Tibial artery (tissue), 4 donors: ENCODE measurements around the gene CD300LG.
"Not testable (repeated sequence)": the region's sequence is repeated elsewhere in the genome, so short reads cannot be mapped to it uniquely, and the experiment has no call there.

Experiments
- DNase-seq, 2 donors: peaks; one replicate each; pipeline ENCODE4 v3.0.0-alpha.2; 2019
- H3K27ac ChIP-seq, 2 donors: fragments of 200-600 bp; sonication (generic) in 1 of 2; 1 replicate in 1 of 2; 2 replicates in 1 of 2; pipeline ENCODE4 v1.5.1; 2018 to 2019; ENCODE audit warnings: mild to moderate bottlenecking in 1 of 2
- H3K27me3 ChIP-seq, 2 donors: fragments of 200-600 bp; sonication (generic) in 1 of 2; one replicate each; pipeline versions ENCODE4 v1.5.1 to v1.6.0; 2016 to 2019
- H3K36me3 ChIP-seq, 3 donors: fragments of 200-600 bp; sonication (generic) in 2 of 3; one replicate each; pipeline ENCODE4 v1.5.1; 2016 to 2019; ENCODE audit warnings: mild to moderate bottlenecking in 2 of 3
- H3K4me1 ChIP-seq, 4 donors: fragments of 200-600 bp; sonication (generic) in 2 of 4; 1 replicate in 3 of 4; 2 replicates in 1 of 4; pipeline ENCODE4 v1.5.1; 2016 to 2019
- H3K4me3 ChIP-seq, 2 donors: fragments of 200-600 bp; sonication (generic) in 1 of 2; 1 replicate in 1 of 2; 2 replicates in 1 of 2; pipeline ENCODE4 v1.5.1; 2018 to 2019; ENCODE audit warnings: mild to moderate bottlenecking in 2 of 2
- H3K9me3 ChIP-seq, 3 donors: fragments of 200-600 bp; sonication (generic) in 1 of 3; one replicate each; pipeline ENCODE4 v1.5.1; 2016 to 2019
- intact Hi-C: fragments of 100-400 bp; cut with DNase I; formaldehyde crosslinking; loops from one replicate; pipeline ENCODE4 v1.15.0; 2023; ENCODE audit warnings: low total_unique reads
- TF ChIP-seq, protein P1 (sequence below), 2 experiments: fragments of 200-600 bp in 1 of 2; fragments of 450-650 bp in 1 of 2; IDR thresholded peaks; one replicate each; pipeline ENCODE4 v1.5.1; 2017 to 2019; ENCODE audit warnings: antibody characterized with exemption in 2 of 2, mild to moderate bottlenecking in 1 of 2, moderate library complexity in 1 of 2

The CD300LG gene

DNA sequence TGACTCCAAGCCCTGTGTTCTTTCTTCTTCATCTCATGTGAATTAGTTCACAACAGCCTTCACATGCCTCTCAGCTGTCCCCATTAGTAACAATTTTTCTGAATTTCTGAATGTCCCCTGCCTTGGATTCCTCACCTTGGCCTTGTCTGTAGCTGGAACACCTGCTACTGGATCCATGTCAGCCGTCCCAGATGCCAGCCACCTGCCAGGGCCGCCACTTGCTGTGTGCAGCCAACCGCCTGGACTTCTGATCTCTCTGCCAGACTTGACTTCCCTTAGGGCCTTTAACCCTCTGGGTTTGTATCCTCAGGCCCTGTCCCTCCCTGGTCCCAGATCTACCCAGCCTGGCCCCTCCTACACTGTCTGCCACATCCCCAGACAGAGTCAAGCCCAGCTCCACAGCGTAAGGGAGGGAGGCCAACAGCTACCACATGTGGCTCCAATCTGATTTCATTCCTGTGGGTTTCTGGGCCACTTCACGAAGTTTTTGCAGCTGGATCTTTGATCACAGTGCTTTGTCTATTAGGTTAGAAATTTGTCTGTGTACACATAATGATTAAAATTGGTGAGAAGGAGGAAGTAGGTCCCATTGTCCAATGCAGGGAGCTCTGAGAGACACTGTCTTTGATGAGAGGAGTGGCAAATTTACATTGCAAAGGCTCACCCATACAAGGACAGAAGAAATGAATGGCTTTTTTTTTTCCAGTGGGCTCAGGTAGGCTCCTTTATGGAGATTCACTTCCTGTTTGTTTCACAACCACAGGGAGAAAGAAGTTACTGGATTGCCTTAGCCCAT is 45.1 kb downstream of the CD300LG start:
- H3K9me3 ChIP-seq, result no peaks in the 10 kb centered on the region
- H3K4me3 ChIP-seq, result no peak overlapping the region
- no peaks in the 10 kb centered on the region for H3K4me1 ChIP-seq
- TF ChIP-seq, protein P1, sequence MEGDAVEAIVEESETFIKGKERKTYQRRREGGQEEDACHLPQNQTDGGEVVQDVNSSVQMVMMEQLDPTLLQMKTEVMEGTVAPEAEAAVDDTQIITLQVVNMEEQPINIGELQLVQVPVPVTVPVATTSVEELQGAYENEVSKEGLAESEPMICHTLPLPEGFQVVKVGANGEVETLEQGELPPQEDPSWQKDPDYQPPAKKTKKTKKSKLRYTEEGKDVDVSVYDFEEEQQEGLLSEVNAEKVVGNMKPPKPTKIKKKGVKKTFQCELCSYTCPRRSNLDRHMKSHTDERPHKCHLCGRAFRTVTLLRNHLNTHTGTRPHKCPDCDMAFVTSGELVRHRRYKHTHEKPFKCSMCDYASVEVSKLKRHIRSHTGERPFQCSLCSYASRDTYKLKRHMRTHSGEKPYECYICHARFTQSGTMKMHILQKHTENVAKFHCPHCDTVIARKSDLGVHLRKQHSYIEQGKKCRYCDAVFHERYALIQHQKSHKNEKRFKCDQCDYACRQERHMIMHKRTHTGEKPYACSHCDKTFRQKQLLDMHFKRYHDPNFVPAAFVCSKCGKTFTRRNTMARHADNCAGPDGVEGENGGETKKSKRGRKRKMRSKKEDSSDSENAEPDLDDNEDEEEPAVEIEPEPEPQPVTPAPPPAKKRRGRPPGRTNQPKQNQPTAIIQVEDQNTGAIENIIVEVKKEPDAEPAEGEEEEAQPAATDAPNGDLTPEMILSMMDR (IDR thresholded peaks at IDR 0.05), result no peak
- H3K36me3 ChIP-seq, result peaks cover 0 to 22% (median 8%) of the 10 kb centered on the region in 3 donors
- no peak for DNase-seq
- intact Hi-C loops, result no loop called here
- H3K27ac ChIP-seq, result no peak overlapping the region
- H3K27me3 ChIP-seq, result no peaks in the 10 kb centered on the region

DNA sequence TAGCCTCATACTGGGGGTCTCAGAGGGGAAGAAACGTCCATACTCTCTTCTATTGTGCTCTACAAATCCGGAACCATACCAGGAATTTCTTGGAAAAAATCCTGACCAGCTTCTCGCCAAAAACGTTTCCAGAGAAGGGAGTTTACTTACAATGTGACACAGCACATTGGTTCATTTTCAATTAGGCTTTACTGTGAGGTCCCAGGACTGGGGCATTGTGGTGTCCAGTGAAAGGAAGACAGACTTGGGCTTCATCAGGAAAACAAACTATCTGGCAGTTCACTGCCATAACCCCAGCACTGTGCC is 45.6 kb downstream of the CD300LG start:
- H3K36me3 ChIP-seq, result peaks cover 0 to 22% (median 9%) of the 10 kb centered on the region in 3 donors
- no peaks in the 10 kb centered on the region for H3K9me3 ChIP-seq
- H3K27ac ChIP-seq, result no peak overlapping the region
- no peak overlapping the region for H3K4me3 ChIP-seq
- H3K27me3 ChIP-seq, result no peaks in the 10 kb centered on the region
- intact Hi-C loops, result no loop called here
- TF ChIP-seq, protein P1 (IDR thresholded peaks at IDR 0.05), result no peak
- DNase-seq, result no peak
- H3K4me1 ChIP-seq, result no peaks in the 10 kb centered on the region

DNA sequence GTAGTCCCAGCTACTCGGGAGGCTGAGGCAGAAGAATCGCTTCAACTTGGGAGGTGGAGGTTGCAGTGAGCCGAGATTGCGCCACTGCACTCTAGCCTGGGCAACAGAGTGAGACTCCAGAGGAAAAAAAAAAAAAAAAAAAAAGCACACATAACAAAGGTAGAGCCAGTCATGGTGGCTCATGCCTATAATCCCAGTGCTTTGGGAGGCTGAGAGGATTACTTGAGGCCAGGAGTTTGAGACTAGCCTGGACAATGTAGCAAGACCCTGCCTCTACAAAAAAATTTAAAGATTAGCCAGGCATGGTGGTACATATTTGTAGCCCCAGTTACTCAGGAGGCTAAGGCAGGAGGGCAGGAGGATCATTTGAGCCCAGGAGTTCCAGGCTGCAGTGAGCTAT is 47.5 kb downstream of the CD300LG start:
- peaks cover 0 to 22% (median 12%) of the 10 kb centered on the region in 3 donors for H3K36me3 ChIP-seq
- H3K27ac ChIP-seq, H3K27me3 ChIP-seq, intact Hi-C loops, H3K9me3 ChIP-seq, H3K4me1 ChIP-seq, DNase-seq, H3K4me3 ChIP-seq: not testable (repeated sequence)

DNA sequence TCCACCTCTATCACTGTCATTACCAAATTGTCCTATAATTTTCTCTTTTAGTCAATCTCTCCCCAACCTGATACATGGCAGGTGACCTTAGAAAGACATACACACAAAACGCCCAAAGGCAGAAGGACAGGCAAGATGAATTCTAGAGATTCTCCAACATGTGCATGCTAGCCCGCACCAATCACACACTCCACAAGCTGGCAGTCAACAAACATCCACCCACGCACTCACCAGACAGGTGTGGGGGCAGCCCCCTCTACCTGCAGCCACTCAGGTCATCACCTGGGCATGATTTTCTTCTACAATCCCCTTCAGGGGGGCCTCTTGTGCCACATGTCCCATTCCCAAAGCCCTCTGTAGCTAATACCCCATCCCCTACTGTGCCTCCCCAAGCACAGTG is 50.9 kb downstream of the CD300LG start:
- H3K27ac ChIP-seq, result no peak overlapping the region
- no peaks in the 10 kb centered on the region for H3K27me3 ChIP-seq
- no peak overlapping the region for H3K4me3 ChIP-seq
- no peak for DNase-seq
- peaks cover 0 to 22% (median 8%) of the 10 kb centered on the region in 3 donors for H3K36me3 ChIP-seq
- H3K4me1 ChIP-seq, result peaks cover 0 to 18% (median 14%) of the 10 kb centered on the region in 4 donors
- no peaks in the 10 kb centered on the region for H3K9me3 ChIP-seq
- intact Hi-C loops, result no loop called here
- TF ChIP-seq, protein P1 (IDR thresholded peaks at IDR 0.05), result no peak

DNA sequence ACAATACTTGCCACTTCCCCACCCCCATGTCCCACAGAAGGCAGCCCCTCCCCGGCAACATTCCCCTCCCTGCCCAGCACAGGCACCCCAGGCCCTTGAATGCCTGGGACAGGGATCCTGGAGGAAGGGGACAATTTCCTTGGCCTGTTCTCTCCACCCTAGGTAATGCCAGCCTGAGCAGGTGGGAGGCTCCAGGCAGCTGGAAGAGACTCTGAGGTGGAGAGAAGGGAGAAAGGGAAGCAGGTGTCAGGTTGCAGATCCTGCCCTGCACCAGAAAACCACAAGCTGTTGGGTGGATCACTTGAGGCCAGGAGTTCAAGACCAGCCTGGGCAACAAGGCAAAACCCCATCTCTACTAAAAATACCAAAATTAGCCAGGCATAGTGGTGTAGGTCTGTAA is 51.5 kb downstream of the CD300LG start:
- no peaks in the 10 kb centered on the region for H3K9me3 ChIP-seq
- intact Hi-C loops, result no loop called here
- H3K36me3 ChIP-seq, result peaks cover 0 to 19% (median 8%) of the 10 kb centered on the region in 3 donors
- H3K27ac ChIP-seq, result no peak overlapping the region
- TF ChIP-seq, protein P1 (IDR thresholded peaks at IDR 0.05), result no peak
- H3K27me3 ChIP-seq, result no peaks in the 10 kb centered on the region
- H3K4me1 ChIP-seq, result peaks cover 0 to 18% (median 14%) of the 10 kb centered on the region in 4 donors
- no peak overlapping the region for H3K4me3 ChIP-seq
- DNase-seq, result no peak

DNA sequence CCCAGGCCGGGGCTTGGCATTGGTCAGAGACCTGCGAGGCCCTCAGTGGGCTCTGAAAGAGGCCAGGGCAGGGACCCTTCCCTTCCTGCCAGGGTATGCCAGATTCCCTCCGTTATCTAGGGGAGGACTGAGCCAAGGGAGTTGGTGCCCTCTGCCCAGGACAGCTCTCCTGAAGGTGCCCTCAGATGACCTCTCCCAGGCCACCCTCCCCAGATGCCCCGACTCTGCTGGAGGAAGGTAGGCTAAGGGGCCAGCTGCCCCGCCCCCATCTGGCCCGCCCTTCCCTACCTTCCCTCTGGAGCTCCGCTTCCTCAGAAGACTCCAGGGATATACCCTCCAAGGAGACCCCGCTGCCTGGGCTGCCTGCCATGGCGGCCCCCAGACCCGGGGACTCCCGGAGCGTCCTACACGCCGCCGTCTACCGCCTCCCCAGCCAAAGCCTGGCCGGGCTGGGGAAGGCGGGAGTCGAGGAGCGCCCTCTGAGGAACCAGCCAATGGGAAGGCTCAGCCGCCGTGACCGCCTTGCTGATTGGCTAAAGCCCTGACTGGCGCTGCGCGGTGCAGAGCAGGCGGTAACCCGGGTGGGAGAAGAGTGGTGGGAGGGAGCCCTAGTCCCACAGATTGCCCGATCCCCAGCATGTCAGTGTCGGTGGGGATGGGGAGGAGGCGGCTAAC is 53.3 kb downstream of the CD300LG start:
- Histone ChIP-seq H3K9me3 (no peaks in the 10 kb centered on the region), H3K4me1 (peaks cover 0 to 22% (median 16%) of the 10 kb centered on the region in 4 donors), H3K4me3 (peak overlapping the region; percentile 39 to 47), H3K36me3 (peaks cover 0 to 11% (median 8%) of the 10 kb centered on the region in 3 donors), H3K27me3 (no peaks in the 10 kb centered on the region), H3K27ac (no peak overlapping the region)
- TF ChIP-seq, protein P1 (IDR thresholded peaks at IDR 0.05), result no peak
- peak; percentile 69 to 87 for DNase-seq
- intact Hi-C loops, result no loop called here
